Heart right ventricle (tissue), 16 donors: ENCODE results near the gene GPR68. TPM values are rescaled to one million over a fixed set of nuclear protein-coding genes. Genes with fewer than 3 reads are reported as not detected.

Experiments used
- ATAC-seq, 8 donors: fragments of 200-7000 bp; cut with Tn5 transposase; one replicate each; pipeline ENCODE4 v1.9.1; 2020; ENCODE audit warnings: mild to moderate bottlenecking in 8 of 8, moderate library complexity in 8 of 8, moderate number of reproducible peaks in 1 of 8
- DNase-seq, 2 donors: peaks; one replicate each; pipeline ENCODE4 v3.0.0-alpha.2; 2020
- H3K27ac ChIP-seq, 10 donors: fragments of 200-600 bp; sonication (generic) in 2 of 10; one replicate each; pipeline versions ENCODE4 v1.5.0 to v1.8.0; 2020 to 2022; ENCODE audit warnings: mild to moderate bottlenecking in 3 of 10
- H3K27me3 ChIP-seq, 7 donors: fragments of 200-600 bp; one replicate each; pipeline ENCODE4 v1.8.0; 2021 to 2022; ENCODE audit warnings: mild to moderate bottlenecking in 2 of 7
- H3K36me3 ChIP-seq, 9 donors: fragments of 200-600 bp; sonication (generic) in 1 of 9; one replicate each; pipeline versions ENCODE4 v1.5.0 to v1.8.0; 2020 to 2022; ENCODE audit warnings: mild to moderate bottlenecking in 2 of 9
- H3K4me1 ChIP-seq, 9 donors: fragments of 200-600 bp; sonication (generic) in 1 of 9; one replicate each; pipeline versions ENCODE4 v1.5.0 to v1.8.0; 2020 to 2022; ENCODE audit warnings: mild to moderate bottlenecking in 4 of 9
- H3K4me3 ChIP-seq, 10 donors: fragments of 200-600 bp; sonication (generic) in 2 of 10; one replicate each; pipeline versions ENCODE4 v1.5.0 to v1.8.0; 2020 to 2022; ENCODE audit warnings: mild to moderate bottlenecking in 7 of 10, moderate library complexity in 2 of 10
- H3K9me3 ChIP-seq, 11 donors: fragments of 200-600 bp in 10 of 11; sonication (generic) in 2 of 11; one replicate each; pipeline versions ENCODE4 v1.5.0 to v1.8.0; 2013 to 2022; ENCODE audit warnings: mild to moderate bottlenecking in 2 of 11, control low read depth in 1 of 11, moderate library complexity in 1 of 11
- WGBS, 2 donors: extraction: QIAGEN DNeasy Blood & Tissue Kit; methylation state at CpG; one replicate each; pipeline ENCODE4 v1.1.7; 2013; ENCODE audit warnings: inconsistent platforms in 1 of 2; 5-methylcytosine and 5-hydroxymethylcytosine counted together
- intact Hi-C, 10 donors: fragments of 100-400 bp; cut with DNase I; formaldehyde crosslinking; loops; one replicate each; pipeline versions ENCODE4 v1.11.1 to v1.14.2; 2022
- polyA plus RNA-seq, 2 donors: library from polyadenylated mRNA; stranded (reverse); fragments of 200-250 nt; gene quantifications; one replicate each; pipeline ENCODE4 v1.2.3, GENCODE V29; 2013
- total RNA-seq, 10 donors: library from RNA; stranded (reverse); fragmentation: NEBNext Ultra II Directional in 3 of 10; extraction: Animal tissue kit (Norgen Biotek cat#: 25700) in 3 of 10; gene quantifications; one replicate each; pipeline versions ENCODE4 v1.2.1 to v1.2.4, GENCODE V29; 2021 to 2023
- TF ChIP-seq, protein P1 (sequence below), 9 donors: fragments of 200-600 bp; sonication (generic) in 2 of 9; IDR thresholded peaks; one replicate each; pipeline versions ENCODE4 v1.5.0 to v1.8.0; 2021 to 2022; ENCODE audit warnings: antibody characterized with exemption in 9 of 9, mild to moderate bottlenecking in 5 of 9, moderate library complexity in 1 of 9
- donor health status: Arrhythmogenic right ventricular cardiomyopathy.
- donor health status: ischemic (EF 13 %, LVEDD 7.1; RV severe dilation, severe dysfunction).
- donor health status: healthy with polysubstance abuse.
- donor health status: DM: no; HTN: yes; CAD: no.
- donor health status: DM: no; HTN: no; CAD: no.
- donor health status: ischemic (EF 25% LVEDD 6.9; RV normal size, moderate dysfunction).
- donor health status: ischemic (EF 25% LVEDD 5.7; RV mildly dilated, moderate dysfunction).
- donor health status: healthy.
- donor health status: DM: yes; HTN: yes; CAD: no.
- donor health status: Ischemic cardiomyopathy.
- donor health status: ischemic (EF 35%, LVEDD 5.7; RV mildly dilated, moderate dysfunction).
- donor health status: nonischemic (EF 11% LVEDD 7.7; RV severe dilation, severe dysfunction).
- donor health status: DM: yes; HTN: yes; CAD: no.
- donor health status: PGD.
- donor health status: ischemic (EF 29% LVEDD 5.4; RV normal size, mild dysfunction).
- donor health status: nonischemic (EF 23%, LVEDD 6.1; RV moderate dilation, normal function).

GPR68 gene
- total and polyA plus RNA-seq, 12 donors = 0.13 to 2.4 (median 0.29) TPM

DNA sequence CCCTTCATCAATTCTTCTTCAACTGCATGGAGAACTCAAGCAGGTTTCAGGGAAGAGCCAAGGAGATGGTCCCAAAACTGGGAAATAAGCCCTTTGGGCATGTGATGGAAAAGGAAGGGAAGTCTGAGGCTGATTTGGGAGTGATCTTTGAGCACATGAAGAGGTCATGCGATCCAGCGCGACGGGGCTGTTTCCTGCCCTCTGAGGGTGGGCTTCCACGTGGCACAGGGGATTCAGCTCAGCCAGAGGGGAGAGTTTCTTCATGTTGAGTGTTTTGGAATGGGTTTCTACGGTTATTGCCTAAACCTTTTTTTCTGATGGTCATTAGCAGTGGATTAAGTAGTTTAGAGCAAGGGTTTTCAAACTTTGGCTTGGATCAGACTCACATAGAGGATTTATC lies 30.2 kb downstream of the GPR68 start:
- Histone ChIP-seq H3K9me3 (peaks cover 0 to 10% (median 0%) of the 10 kb centered on the region in 11 donors), H3K4me1 (peaks cover 0 to 9% (median 5%) of the 10 kb centered on the region in 9 donors), H3K27ac (no peak overlapping the region), H3K36me3 (peaks cover 0 to 100% (median 61%) of the 10 kb centered on the region in 9 donors), H3K27me3 (no peaks in the 10 kb centered on the region), H3K4me3 (no peak overlapping the region)
- 89 to 90% methylated on average over 6 of the region's 6 CpGs for WGBS, 2 donors
- TF ChIP-seq, protein P1, sequence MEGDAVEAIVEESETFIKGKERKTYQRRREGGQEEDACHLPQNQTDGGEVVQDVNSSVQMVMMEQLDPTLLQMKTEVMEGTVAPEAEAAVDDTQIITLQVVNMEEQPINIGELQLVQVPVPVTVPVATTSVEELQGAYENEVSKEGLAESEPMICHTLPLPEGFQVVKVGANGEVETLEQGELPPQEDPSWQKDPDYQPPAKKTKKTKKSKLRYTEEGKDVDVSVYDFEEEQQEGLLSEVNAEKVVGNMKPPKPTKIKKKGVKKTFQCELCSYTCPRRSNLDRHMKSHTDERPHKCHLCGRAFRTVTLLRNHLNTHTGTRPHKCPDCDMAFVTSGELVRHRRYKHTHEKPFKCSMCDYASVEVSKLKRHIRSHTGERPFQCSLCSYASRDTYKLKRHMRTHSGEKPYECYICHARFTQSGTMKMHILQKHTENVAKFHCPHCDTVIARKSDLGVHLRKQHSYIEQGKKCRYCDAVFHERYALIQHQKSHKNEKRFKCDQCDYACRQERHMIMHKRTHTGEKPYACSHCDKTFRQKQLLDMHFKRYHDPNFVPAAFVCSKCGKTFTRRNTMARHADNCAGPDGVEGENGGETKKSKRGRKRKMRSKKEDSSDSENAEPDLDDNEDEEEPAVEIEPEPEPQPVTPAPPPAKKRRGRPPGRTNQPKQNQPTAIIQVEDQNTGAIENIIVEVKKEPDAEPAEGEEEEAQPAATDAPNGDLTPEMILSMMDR (IDR thresholded peaks at IDR 0.05) = no peak
- intact Hi-C loops = no loop called here
- DNase-seq (no peak), ATAC-seq (no peak)

DNA sequence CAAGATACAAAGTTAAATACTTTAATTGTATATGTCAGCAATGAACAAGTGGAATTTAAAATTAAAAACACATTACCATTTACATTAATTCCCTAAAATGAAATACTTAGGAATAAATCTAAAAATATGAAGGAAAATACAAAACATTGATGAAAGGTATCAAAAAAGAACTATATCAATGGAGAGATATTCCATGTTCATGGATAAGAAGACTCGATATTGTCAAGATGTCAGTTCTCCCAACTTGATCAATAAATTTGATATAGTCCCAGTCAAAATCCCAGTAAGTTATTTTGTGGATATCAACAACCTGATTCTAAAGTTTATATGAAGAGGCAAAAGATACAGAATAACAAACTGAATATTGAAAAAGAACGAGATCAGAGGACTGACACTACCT lies 33.5 kb downstream of the GPR68 start:
- DNase-seq (no peak), ATAC-seq (no peak)
- 98% methylated on average over 2 of the region's 2 CpGs for WGBS, 2 donors
- Histone ChIP-seq H3K36me3 (peaks cover 0 to 100% (median 65%) of the 10 kb centered on the region in 9 donors), H3K27me3 (no peaks in the 10 kb centered on the region), H3K4me3 (no peak overlapping the region), H3K9me3 (peaks cover 0 to 10% (median 0%) of the 10 kb centered on the region in 11 donors), H3K4me1 (peaks cover 0 to 7% (median 0%) of the 10 kb centered on the region in 9 donors), H3K27ac (no peak overlapping the region)
- TF ChIP-seq, protein P1 (IDR thresholded peaks at IDR 0.05) = no peak
- intact Hi-C loops = no loop called here

DNA sequence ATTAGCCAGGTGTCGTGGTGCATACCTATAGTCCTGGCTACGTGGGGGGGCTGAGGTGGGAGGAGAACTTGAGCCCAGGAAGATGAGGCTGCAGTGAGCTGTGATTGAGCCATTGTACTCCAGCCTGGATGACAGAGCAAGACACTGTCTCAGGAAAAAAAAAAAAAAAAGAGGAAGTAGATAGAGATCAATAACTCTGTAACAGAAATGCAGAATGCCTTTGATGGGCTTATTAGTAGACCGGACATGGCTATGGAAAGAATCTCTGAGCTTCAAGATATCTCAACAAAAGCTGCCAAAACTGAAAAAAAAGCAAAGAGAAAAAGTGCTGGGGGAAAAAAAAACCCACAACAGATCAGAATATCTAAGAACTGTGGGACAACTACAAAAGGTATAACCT lies 37.5 kb downstream of the GPR68 start:
- no peak for ATAC-seq
- TF ChIP-seq, protein P1 (IDR thresholded peaks at IDR 0.05) = no peak
- H3K4me1 ChIP-seq = peaks cover 0 to 22% (median 8%) of the 10 kb centered on the region in 9 donors
- H3K36me3 ChIP-seq = peaks cover 0 to 100% (median 76%) of the 10 kb centered on the region in 9 donors
- no peak overlapping the region for H3K4me3 ChIP-seq
- 90 to 91% methylated on average over 3 of the region's 3 CpGs for WGBS, 2 donors
- H3K27ac ChIP-seq = no peak overlapping the region
- no peak for DNase-seq
- no peaks in the 10 kb centered on the region for H3K27me3 ChIP-seq
- intact Hi-C loops = no loop called here
- H3K9me3 ChIP-seq = peaks cover 0 to 10% (median 0%) of the 10 kb centered on the region in 11 donors

DNA sequence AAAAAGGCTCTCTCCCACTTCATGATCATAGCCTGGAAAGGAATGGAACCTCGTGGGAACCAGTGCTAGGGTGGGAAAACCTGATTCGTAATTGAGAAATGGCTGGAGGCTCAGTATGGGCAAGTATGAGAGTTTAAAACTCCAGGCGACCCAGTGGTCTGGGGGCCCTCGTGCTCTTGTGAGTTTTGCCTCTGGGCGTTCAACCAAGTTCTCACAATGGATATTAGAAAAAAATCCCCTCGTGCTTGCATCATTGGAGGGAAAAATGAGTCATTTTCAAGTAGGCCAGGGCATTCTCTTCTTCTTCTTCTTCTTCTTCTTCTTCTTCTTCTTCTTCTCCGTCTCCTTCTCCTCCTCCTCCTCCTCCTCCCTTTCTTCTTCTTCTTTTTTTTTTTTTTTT lies 39.0 kb downstream of the GPR68 start:
- no peak for DNase-seq
- WGBS, 2 donors = 78 to 87% methylated on average over 7 of the region's 7 CpGs
- intact Hi-C loops = no loop called here
- Histone ChIP-seq H3K27me3 (no peaks in the 10 kb centered on the region), H3K9me3 (peaks cover 0 to 5% (median 0%) of the 10 kb centered on the region in 11 donors), H3K4me1 (peaks cover 0 to 31% (median 14%) of the 10 kb centered on the region in 9 donors), H3K27ac (peak overlapping the region in 1 of 10 donors; percentile 62), H3K36me3 (peaks cover 0 to 100% (median 71%) of the 10 kb centered on the region in 9 donors), H3K4me3 (no peak overlapping the region)
- TF ChIP-seq, protein P1 (IDR thresholded peaks at IDR 0.05) = no peak
- ATAC-seq = no peak
